Nucleus accumbens (tissue), 56 donors: ENCODE data around the gene UBTD2.
A peak's percentile ranks its signal among the peaks of the same experiment; 100 is the strongest.
"Not testable (repeated sequence)": the region's sequence is repeated elsewhere in the genome, so short reads cannot be mapped to it uniquely, and the experiment has no call there.

Experiments
- DNase-seq, 56 donors: peaks; one replicate each; lab custom pipeline; 2025; lab: John Stamatoyannopoulos, UW

Gene UBTD2

GRCh38 chr5:172293054-172293744 lies 9.6 kb upstream of the UBTD2 start:
- DNase-seq = peak in 51 of 56 donors; percentile 3 to 80 (median 41)

- DNase-seq = not testable (repeated sequence)
Observed at GRCh38 chr5:172291837-172292236, 8.3 kb upstream of the UBTD2 start.

GRCh38 chr5:172288465-172288864 lies 4.9 kb upstream of the UBTD2 start:
- no peak for DNase-seq

DNA sequence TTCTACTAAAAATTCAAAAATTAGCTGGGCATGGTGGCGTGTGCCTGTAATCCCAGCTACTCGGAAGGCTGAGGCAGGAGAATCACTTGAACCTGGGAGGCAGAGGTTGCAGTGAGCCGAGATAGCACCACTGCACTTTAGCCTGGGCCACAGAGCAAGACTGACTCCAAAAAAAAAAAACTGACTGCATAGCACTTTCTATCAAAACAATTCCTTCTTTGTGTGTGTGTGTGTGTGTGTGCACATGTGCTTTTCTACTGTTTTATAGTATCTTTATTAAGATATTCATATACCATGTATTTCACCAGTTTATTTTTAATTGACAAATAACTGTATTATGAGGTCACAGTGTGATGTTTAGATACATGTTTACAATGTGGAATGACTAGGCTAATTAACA lies 3.6 kb upstream of the UBTD2 start:
- not testable (repeated sequence) for DNase-seq

DNA sequence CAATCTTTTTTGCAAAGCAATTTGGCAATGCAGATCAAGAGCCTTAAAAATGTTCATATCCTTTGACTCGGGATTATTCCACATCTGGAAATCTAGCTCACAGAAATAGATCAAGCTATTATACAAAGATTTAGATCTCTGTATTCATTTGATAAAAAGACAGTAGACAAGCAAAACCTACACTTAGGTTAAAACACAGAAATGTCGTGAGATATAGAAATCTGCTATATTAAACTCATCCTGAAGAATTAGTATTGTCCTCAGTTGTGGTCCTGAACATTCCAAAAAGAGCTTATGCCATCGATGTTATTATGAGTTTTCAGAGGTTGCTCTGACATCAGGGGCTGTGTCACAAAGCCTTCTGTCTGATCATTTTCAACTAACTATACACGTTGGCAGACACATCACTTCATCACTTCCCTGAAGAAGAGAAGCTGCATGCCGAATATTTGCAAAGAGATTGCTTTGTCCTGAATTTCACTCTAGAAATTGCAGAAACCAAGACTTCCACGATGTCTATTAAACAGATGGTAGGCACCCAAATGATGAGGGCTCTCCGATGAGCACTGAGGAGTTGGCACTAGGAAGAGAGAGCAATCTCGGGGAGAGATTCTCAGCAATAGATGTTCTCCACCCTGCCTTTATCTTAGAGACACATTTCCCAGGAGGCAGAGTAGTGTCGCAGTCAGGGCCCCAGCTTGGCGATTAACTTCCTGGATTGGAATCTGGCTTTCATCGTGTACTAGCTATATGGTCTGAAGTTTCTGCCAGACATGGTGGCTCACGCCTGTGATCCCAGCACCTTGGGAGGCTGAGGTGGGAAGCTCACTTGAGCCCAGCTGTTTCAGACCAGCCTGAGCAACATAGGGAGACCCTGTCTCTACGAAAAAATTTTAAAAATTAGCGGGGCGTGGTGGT lies 1.9 kb upstream of the UBTD2 start:
- DNase-seq = peak in 1 of 56 donors; percentile 1

- DNase-seq = no peak
Observed at GRCh38 chr5:172284611-172284980, 1.0 kb upstream of the UBTD2 start.

DNA sequence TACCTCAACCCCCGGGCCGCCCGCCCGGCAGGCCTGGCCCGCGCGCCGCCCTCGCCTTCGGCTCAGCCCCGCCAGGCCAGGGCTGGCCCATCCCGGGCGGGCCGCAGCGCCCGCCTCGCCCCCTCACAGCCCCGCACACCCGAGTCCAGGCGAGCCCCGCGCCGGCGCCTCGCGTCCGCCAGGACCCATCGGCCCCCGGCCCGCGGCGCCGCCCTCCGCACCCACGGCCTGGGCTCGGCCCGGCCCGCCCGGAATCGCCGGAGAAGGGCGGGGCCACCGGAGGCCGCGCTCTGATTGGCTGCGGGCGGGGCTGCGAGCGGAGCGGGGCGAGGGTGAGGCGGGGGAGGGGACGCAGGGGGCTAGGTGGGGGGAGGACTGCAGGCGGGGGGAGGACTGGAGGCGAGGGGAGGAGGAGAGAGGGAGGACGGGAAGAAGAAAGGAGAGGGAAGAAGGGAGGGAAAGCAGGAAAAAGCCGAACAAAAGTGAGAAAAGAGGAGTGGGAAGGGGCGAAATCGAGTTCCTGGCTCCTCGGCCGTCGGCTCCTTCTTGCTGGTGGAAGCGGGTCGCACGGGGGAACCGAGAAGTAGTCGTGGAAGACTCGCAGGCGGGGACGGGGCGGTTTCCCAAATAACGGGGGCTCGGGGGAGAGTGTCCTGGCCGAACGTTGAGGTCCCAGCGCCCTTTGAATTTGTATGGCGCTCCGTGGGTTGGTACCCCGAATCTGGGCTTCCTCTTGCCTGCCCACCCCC lies 472 bp upstream of the UBTD2 start:
- peak in 54 of 56 donors; percentile 42 to 92 (median 78) for DNase-seq

- no peak for DNase-seq
Observed at GRCh38 chr5:172282272-172283019, 1.1 kb downstream of the UBTD2 start.

GRCh38 chr5:172281346-172281745 lies 2.2 kb downstream of the UBTD2 start:
- DNase-seq = no peak

GRCh38 chr5:172280929-172281328 lies 2.6 kb downstream of the UBTD2 start:
- DNase-seq = peak in 1 of 56 donors; percentile 17

GRCh38 chr5:172280317-172280716 lies 3.2 kb downstream of the UBTD2 start:
- no peak for DNase-seq

- no peak for DNase-seq
Observed at GRCh38 chr5:172278356-172278755, 5.2 kb downstream of the UBTD2 start.

DNA sequence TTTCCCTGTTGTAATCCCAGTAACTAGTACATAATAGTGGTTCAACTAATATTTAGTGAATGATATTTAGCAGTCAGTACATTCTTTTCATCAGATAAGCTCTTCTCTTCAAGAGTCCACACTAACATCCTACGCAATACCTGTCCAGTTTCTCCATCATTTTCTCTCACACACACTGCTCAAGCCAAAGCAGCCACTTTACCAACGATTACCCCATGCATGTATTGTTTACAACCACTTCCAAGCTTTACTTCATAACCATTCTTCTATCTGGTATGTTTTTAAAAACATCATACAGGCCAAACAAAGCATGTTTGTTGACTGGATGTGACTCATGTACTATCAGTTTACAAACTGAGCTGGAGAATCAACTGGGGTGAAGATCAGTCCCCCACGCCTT lies 7.3 kb downstream of the UBTD2 start:
- no peak for DNase-seq

- peak in 11 of 56 donors; percentile 0 to 34 (median 10) for DNase-seq
Observed at GRCh38 chr5:172274951-172275753, 8.4 kb downstream of the UBTD2 start.

GRCh38 chr5:172267943-172268342 lies 15.6 kb downstream of the UBTD2 start:
- DNase-seq = no peak

GRCh38 chr5:172266676-172267092 lies 16.9 kb downstream of the UBTD2 start:
- no peak for DNase-seq

DNA sequence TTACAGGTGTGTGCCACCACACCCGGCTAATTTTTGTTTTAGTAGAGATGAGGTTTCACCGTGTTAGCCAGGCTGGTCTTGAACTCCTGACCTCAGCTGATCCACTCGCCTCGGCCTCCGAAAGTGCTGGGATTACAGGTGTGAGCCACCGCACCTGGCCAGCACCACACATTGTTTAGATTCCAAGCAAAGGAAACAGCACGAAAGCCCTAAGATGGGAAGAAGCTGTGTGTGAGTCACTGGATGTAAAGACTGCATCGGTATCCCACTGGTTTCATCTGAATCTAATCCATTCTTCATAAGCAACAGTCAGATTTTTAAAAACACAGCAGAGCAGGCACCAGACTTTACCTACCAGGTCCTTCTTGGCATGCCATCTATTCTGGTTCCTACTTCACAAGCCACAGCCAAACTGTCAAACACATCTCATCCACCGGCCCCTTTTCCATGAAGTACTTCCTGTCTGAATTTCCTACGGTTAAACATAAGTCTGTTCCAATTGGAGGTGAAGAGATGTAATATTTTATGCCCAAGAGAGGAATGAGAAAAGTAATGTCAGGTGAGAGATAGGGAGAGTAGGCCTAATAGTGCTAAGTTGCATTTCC lies 17.4 kb downstream of the UBTD2 start:
- no peak for DNase-seq

DNA sequence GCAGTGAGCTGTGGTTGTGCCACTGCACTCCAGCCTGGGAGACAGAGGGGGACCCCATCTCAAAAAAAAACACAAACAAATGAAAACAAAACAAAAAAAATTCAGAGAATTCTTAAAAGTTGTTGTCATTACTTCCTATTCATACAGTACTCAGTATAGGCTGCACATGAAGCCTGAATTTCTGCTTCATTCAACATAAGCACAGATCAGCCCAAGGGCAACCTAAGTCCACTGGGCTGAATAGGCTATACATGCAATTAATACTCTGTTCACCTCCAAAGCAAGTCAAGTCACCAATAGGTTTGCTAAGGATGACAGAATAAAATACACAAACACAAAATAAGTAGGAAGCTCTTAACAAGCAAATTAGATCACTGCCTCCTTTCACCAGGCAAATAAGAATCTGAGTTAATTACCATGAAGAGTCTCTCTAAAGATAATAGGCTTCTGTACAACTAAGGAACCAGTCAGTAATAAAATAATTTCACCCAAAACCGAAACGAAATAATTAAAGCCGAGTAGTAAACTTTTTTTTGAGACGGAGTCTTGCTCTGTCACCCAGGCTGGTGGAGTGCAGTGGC lies 18.7 kb downstream of the UBTD2 start:
- no peak for DNase-seq

DNA sequence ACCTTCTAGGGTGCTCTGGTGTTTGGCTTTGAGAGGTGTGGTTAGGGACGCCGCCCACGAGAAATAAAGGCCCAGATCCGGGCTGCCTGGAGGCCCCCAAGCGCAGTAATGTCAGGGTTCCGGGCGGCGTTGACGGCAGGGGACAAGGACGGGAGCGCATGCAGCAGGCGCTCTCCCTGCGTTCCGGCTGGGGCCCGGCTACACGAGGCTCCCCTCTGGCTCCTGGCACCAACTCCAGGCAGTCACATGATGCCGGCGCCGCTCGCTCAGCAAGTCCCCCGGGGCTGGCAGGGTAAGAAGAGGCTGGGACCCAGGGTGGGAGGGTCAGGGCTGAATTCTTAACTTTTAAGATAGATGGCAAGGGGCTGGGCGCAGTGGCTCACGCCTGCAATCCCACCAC lies 28.1 kb downstream of the UBTD2 start:
- no peak for DNase-seq
